ENCODE data around the gene PHOSPHO1.
"Not testable (repeated sequence)": the region's sequence is repeated elsewhere in the genome, so short reads cannot be mapped to it uniquely, and the experiment has no call there.

The PHOSPHO1 gene

GRCh38 chr17:49185381-49185780 lies 45.2 kb downstream of the PHOSPHO1 start:
- H3K9ac ChIP-seq (ENCODE audit: low read length); H3K9me3 ChIP-seq (ENCODE audit: control insufficient read depth, low read length); DNase-seq (ENCODE audit: low read depth); H3K36me3 ChIP-seq (ENCODE audit: control insufficient read depth, insufficient read depth, low read length, severe bottlenecking); H3K27me3 ChIP-seq (replicated peaks; ENCODE audit: control insufficient read depth, insufficient read depth, low read length); H3K4me1 ChIP-seq (ENCODE audit: control insufficient read depth, insufficient read depth, low read length); H3K4me3 ChIP-seq (ENCODE audit: low read length): not testable (repeated sequence)

GRCh38 chr17:49184522-49184921 lies 46.1 kb downstream of the PHOSPHO1 start:
- not testable (repeated sequence) for H3K9ac ChIP-seq (ENCODE audit: low read length); H3K4me3 ChIP-seq (ENCODE audit: low read length); DNase-seq (ENCODE audit: low read depth); H3K9me3 ChIP-seq (ENCODE audit: control insufficient read depth, low read length); H3K4me1 ChIP-seq (ENCODE audit: control insufficient read depth, insufficient read depth, low read length); H3K36me3 ChIP-seq (ENCODE audit: control insufficient read depth, insufficient read depth, low read length, severe bottlenecking); H3K27me3 ChIP-seq (replicated peaks; ENCODE audit: control insufficient read depth, insufficient read depth, low read length)

GRCh38 chr17:49183801-49184200 lies 46.8 kb downstream of the PHOSPHO1 start:
- Histone ChIP-seq H3K9me3 (ENCODE audit: control insufficient read depth, low read length) (peaks cover 7% of the 10 kb centered on the region), H3K27me3 (replicated peaks; ENCODE audit: control insufficient read depth, insufficient read depth, low read length) (peaks cover 4% of the 10 kb centered on the region), H3K36me3 (ENCODE audit: control insufficient read depth, insufficient read depth, low read length, severe bottlenecking) (no peaks in the 10 kb centered on the region), H3K4me1 (ENCODE audit: control insufficient read depth, insufficient read depth, low read length) (no peaks in the 10 kb centered on the region), H3K4me3 (ENCODE audit: low read length) (no peak overlapping the region), H3K9ac (ENCODE audit: low read length) (no peak overlapping the region)
- no peak for DNase-seq (ENCODE audit: low read depth)

GRCh38 chr17:49183341-49183740 lies 47.2 kb downstream of the PHOSPHO1 start:
- no peak for DNase-seq (ENCODE audit: low read depth)
- no peak overlapping the region for H3K4me3 ChIP-seq (ENCODE audit: low read length)
- peaks cover 7% of the 10 kb centered on the region for H3K9me3 ChIP-seq (ENCODE audit: control insufficient read depth, low read length)

GRCh38 chr17:49180998-49181635 lies 49.5 kb downstream of the PHOSPHO1 start:
- DNase-seq (ENCODE audit: low read depth) = no peak

More at GRCh38 chr17:49183341-49183740, 47.2 kb downstream of the PHOSPHO1 start:
- Histone ChIP-seq H3K27me3 (replicated peaks; ENCODE audit: control insufficient read depth, insufficient read depth, low read length) (peaks cover 4% of the 10 kb centered on the region), H3K4me1 (ENCODE audit: control insufficient read depth, insufficient read depth, low read length) (no peaks in the 10 kb centered on the region), H3K9ac (ENCODE audit: low read length) (no peak overlapping the region), H3K36me3 (ENCODE audit: control insufficient read depth, insufficient read depth, low read length, severe bottlenecking) (no peaks in the 10 kb centered on the region)

GRCh38 chr17:49180303-49180702 lies 50.3 kb downstream of the PHOSPHO1 start:
- H3K36me3 ChIP-seq (ENCODE audit: control insufficient read depth, insufficient read depth, low read length, severe bottlenecking) = no peaks in the 10 kb centered on the region
- peaks cover 8% of the 10 kb centered on the region for H3K27me3 ChIP-seq (replicated peaks; ENCODE audit: control insufficient read depth, insufficient read depth, low read length)
- H3K4me1 ChIP-seq (ENCODE audit: control insufficient read depth, insufficient read depth, low read length) = no peaks in the 10 kb centered on the region
- DNase-seq (ENCODE audit: low read depth) = peak; percentile 79
- no peak overlapping the region for H3K9ac ChIP-seq (ENCODE audit: low read length)
- no peak overlapping the region for H3K4me3 ChIP-seq (ENCODE audit: low read length)
- peaks cover 27% of the 10 kb centered on the region for H3K9me3 ChIP-seq (ENCODE audit: control insufficient read depth, low read length)

More at GRCh38 chr17:49180998-49181635, 49.5 kb downstream of the PHOSPHO1 start:
- Histone ChIP-seq H3K4me1 (ENCODE audit: control insufficient read depth, insufficient read depth, low read length) (no peaks in the 10 kb centered on the region), H3K9ac (ENCODE audit: low read length) (no peak overlapping the region), H3K4me3 (ENCODE audit: low read length) (no peak overlapping the region), H3K36me3 (ENCODE audit: control insufficient read depth, insufficient read depth, low read length, severe bottlenecking) (no peaks in the 10 kb centered on the region), H3K9me3 (ENCODE audit: control insufficient read depth, low read length) (peaks cover 19% of the 10 kb centered on the region), H3K27me3 (replicated peaks; ENCODE audit: control insufficient read depth, insufficient read depth, low read length) (peaks cover 8% of the 10 kb centered on the region)

- H3K4me1 ChIP-seq (ENCODE audit: control insufficient read depth, insufficient read depth, low read length); H3K27me3 ChIP-seq (replicated peaks; ENCODE audit: control insufficient read depth, insufficient read depth, low read length); H3K9ac ChIP-seq (ENCODE audit: low read length); DNase-seq (ENCODE audit: low read depth); H3K36me3 ChIP-seq (ENCODE audit: control insufficient read depth, insufficient read depth, low read length, severe bottlenecking); H3K4me3 ChIP-seq (ENCODE audit: low read length): not testable (repeated sequence)
- peaks cover 41% of the 10 kb centered on the region for H3K9me3 ChIP-seq (ENCODE audit: control insufficient read depth, low read length)
These were observed 54.6 kb downstream of the PHOSPHO1 start for GRCh38 chr17:49175978-49176377.
